GDM1 (cell line): ENCODE data around the gene ABCC3.

ENCODE experiments used
- DNase-seq: peaks from one replicate; lab custom pipeline; 2025; lab: John Stamatoyannopoulos, UW

Gene ABCC3

DNA sequence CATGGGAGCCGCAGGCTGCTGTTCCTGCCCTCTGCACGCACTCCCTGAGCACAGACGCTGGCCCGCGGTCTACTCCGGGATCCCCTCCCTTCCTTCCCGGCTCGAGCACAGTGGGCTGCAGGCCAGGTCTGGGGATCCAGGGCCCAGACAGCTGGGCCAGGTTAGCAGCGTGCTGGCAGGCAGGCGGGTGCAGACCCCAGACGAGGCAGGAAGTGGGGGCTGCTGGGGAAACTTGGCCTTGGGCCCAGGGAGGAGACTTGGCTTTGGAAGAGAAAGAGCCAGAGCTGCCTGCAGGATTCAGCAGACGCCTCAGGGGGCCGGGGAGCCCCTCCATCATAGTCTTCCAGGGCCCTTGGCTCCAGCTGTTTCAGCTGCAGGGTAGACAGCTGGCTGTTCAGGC, 30.2 kb upstream of the ABCC3 start:
- no peak for DNase-seq

GRCh38 chr17:50605429-50605828, 29.3 kb upstream of the ABCC3 start:
- no peak for DNase-seq

GRCh38 chr17:50607522-50608175, 27.0 kb upstream of the ABCC3 start:
- DNase-seq, result no peak

DNA sequence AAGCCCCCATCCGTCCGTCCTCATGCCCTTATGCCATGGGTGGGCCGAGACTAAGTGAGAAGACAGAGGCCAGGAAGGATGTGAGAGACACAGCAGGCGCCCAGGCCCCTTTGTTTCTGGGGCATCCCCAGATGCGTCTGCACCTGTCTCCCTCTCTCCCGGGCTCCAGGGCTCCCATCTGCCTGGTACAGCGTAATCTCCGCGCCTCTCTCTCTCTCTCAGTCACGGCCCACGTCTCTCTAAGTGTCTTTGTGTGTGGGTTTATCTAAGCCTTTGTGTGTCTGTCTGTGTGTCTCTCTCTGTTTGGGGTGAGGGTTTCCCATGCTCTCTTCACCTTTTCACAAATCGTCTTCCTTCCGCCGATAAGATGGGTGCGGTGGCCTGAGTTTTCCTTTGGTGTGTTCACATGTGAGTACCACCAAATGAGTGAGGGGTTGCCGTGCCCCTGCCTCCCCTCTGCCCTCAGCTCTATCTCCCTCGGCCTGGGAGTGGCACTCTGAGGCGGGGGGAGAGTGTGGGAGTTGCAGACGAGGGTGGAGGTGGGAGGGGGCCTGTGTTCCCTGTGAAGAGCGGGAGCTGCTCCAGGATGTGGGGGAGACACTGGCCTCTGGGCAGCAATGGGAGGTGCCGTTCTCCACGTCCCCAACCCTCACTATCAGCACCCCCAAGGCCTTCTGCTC, 25.8 kb upstream of the ABCC3 start:
- DNase-seq, result no peak

GRCh38 chr17:50609380-50610074, 25.2 kb upstream of the ABCC3 start:
- no peak for DNase-seq

GRCh38 chr17:50611634-50612033, 23.0 kb upstream of the ABCC3 start:
- no peak for DNase-seq

DNA sequence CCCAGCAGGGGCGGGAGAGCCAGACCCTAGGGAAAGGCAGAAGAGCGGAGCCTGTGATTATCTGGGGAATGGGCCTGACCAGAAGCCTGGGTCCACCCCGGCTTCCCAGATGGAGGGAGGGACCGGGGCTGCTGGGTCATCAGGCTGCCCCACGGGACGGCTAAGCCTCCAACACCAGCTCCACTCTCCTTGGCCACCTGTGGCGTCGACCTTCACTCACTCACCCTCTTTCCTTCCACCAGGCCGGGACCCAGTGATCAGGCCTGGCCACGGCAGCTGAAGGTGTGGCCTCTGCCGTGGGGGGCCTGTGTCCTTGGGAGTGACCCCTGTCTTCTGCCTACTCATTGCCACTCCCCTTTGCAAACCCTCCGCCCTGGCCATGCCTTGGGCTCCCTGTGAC, 22.4 kb upstream of the ABCC3 start:
- no peak for DNase-seq

- DNase-seq, result no peak
Observed at GRCh38 chr17:50613007-50613992, 21.4 kb upstream of the ABCC3 start.

- no peak for DNase-seq
Observed at GRCh38 chr17:50614471-50615051, 20.1 kb upstream of the ABCC3 start.

DNA sequence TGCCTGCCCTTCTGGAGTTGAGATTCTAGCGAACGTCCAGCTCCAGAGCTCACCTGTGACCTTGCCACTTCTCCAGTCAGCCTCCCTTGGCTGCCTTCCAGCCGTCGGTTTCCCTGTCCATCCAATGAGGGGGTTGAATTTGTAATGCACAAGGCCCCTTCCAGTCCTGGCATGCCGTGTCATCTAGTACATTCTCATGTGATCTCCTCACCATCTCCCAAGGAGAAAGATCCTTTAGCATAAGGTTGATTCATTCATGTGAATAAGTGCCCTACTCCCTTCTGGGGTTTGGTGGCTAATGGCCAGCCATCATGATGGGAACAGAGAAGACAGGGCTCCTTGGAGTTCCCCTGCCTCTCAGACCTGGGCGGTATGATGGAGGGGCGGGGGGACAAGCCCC, 18.9 kb upstream of the ABCC3 start:
- DNase-seq, result no peak

GRCh38 chr17:50618300-50618699, 16.4 kb upstream of the ABCC3 start:
- no peak for DNase-seq

DNA sequence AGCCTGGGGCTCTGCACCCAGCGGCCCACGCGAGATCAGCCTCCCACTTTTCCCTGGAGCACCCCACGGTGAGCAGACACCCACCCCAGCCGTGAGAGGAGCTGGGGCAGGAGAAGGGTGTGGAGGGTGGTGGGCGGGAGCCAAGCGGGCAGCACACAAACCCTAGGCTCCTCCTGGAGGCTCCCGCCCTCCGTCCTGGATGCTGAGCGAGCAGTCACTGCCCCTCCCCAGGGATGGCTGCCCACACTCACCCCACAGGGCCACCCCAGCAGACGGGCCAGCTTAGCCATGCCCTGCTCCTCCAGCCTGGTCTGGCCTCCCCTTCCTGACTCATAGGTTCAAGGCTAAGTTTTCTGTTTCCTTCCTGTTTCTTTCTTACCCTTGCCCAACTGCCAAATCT, 15.7 kb upstream of the ABCC3 start:
- DNase-seq, result no peak

DNA sequence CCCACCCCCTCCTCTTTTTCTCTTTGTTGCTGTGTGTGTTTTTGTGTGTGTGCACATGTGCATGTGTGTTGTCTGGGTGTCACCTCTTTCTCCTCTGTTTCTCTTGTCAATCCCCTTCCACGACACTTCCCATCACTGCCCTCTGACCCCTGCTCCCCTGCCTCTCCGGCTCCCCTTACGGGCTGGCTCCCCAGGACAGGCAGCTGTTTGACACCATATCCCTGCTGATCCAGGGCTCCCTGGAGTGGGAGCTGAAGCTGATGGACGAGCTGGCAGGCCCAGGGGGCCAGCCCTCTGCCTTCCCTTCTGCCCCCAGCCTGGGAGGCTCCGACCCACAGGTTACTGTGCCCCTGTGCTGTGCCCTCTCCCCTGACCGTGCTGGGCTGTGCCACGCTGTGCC, 15.2 kb upstream of the ABCC3 start:
- no peak for DNase-seq

DNA sequence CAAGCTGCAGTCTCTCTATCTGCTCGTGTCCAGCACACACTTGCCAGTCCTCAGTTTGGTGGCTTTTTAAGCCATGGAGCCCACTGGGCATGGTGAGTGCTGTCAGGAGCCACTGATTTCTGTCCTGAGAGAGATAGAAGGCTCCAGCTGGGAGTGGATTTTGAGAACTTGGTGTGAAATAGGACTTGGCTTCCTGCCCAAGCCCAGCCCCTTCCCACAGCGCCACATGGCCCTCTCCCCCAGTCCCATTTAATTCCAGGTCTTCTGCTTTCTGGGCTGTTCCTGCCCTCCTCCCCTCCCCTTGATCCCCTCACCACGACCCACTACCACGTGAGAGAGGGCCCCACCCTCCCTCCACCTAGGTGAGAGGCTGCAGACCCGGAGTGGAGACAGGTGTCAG, 14.4 kb upstream of the ABCC3 start:
- DNase-seq, result no peak

- DNase-seq, result no peak
Observed at GRCh38 chr17:50620858-50621257, 13.8 kb upstream of the ABCC3 start.

DNA sequence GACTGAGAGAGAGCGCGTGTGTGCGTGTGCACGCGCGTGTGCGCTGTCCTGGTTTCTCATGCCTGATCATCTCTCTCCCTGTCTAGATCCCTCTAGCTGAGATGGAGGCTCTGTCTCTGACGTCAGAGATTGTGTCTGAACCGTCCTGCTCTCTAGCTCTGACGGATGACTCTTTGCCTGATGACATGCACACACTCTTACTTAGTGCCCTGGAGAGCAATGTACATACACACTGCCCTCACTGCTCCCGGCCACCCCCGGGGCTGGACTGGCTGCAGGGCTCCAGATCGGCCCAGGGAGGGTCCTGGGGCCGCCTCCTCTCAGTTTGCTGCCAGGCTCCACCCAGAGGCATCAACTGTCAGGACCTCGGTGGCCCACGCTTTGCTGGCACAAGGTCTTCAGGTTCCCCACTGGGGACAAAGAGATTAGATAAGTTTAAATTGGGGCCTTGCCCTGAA, 13.1 kb upstream of the ABCC3 start:
- peak; percentile 29 for DNase-seq

DNA sequence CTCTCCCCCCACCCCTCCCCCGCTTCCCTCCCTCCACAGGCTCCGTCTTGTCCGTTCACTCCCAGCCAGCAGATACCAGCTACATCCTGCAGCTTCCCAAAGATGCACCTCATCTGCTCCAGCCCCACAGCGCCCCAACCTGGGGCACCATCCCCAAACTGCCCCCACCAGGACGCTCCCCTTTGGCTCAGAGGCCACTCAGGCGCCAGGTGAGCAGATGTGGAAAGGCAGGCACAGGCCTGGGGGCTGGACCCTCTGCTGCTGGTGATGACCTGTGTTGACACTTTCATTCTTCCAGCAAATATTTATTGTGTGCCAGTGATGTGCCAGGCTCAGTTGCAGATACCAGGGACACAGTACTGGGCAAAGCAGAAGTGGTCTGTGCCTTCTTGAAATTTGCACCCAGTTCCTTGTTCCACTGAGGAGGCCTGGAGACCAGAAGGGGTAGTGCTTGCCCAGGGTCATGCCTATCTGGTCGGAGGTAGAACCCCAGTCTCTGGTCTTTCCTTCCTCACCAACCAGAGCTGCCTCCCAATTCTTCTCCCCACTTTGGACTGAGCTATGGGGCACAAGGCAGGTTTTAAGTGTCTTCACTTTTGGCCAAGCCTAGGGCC, 10.3 kb upstream of the ABCC3 start:
- DNase-seq, result no peak

DNA sequence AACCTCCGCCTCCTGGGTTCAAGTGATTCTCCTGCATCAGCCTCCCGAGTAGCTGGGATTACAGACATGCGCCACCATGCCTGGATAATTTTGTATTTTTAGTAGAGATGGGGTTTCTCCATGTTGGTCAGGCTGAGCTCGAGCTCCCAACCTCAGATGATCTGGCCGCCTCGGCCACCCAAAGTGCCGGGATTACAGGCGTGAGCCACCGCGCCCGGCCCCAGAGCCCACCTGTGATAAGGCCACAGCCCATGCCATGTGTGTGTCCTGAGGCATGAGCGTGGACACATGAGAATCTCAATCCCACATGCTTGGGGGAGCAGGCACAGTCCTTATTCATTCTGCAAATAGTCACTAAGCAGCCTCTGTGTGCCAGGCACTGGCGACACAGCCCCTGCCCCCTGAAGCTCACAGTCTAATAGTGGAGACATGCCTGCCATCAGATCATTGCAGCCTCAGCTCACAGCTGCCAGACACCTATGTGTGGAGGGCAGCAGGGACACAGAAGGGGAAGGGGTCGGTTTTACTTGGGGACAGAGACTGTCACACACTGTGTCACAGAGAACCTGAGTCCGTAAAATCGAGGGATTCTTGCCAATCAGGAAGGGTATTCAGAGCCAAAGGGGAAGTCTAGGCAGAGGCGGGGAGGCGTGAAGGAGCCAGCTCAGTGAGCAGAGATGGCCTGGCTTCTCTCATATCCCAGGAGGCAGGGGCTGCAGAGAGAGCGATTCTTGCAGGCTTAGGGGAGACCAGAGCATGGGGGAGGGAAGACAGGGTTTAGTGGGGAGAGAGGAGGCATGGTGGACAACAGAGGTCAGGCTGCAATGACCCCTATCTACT, 9.4 kb upstream of the ABCC3 start:
- no peak for DNase-seq

DNA sequence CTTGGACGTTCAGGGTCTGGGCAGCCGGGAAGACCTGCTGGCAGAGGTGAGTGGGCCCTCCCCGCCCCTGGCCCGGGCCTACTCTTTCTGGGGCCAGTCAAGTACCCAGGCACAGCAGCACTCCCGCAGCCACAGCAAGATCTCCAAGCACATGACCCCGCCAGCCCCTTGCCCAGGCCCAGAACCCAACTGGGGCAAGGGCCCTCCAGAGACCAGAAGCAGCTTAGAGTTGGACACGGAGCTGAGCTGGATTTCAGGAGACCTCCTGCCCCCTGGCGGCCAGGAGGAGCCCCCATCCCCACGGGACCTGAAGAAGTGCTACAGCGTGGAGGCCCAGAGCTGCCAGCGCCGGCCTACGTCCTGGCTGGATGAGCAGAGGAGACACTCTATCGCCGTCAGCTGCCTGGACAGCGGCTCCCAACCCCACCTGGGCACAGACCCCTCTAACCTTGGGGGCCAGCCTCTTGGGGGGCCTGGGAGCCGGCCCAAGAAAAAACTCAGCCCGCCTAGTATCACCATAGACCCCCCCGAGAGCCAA, 8.6 kb upstream of the ABCC3 start:
- DNase-seq, result peak; percentile 58
